Measurements from ENCODE around the gene ZNF581.

ZNF581 gene

DNA sequence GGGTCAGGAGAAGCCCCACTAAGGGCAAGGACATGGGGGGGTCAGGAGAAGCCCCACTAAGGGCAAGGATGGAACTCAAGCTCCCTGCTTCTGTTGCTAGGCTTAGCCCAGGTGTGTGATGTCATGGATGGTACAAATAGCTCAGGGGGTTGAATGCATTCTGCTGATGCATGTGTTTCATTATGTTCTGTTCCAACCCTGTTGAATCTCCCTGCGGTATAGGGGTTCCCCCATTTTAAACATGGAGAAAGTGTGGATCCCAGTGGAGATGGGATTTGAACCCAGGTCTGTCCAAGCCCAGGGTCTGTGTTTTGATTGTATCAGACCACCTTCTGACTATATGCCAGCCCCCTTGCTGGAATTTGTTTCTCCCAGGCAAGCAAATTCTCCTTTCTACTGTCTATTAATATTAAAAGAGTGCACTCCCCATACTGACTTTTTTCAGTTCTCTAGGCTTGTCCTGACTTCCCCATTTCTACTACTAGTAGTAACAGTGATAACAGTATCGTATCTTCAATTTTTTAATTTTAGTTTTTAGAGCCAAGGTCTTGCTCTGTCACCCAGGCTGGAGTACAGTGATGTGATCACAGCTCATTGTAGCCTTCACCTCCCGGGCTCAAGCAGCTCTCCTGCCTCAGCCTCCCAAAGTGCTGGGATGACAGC is 31.3 kb upstream of the ZNF581 start:
- no peak for DNase-seq

DNA sequence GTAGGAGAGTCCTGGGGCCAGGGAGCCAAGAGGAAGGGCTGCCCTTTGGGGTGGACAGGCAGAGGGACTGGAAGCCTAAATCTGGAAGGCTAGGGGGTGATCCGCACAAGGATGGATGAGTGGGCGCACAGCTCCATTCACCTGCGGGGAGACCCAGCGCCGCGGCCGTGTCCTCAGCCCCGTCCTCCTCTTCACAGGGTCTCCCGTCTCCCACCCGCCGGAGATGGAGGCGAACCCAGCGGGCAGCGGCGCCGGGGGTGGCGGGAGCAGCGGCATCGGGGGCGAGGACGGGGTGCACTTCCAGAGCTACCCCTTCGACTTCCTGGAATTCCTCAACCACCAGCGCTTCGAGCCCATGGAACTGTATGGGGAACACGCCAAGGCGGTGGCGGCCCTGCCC is 30.1 kb upstream of the ZNF581 start:
- no peak for DNase-seq

DNA sequence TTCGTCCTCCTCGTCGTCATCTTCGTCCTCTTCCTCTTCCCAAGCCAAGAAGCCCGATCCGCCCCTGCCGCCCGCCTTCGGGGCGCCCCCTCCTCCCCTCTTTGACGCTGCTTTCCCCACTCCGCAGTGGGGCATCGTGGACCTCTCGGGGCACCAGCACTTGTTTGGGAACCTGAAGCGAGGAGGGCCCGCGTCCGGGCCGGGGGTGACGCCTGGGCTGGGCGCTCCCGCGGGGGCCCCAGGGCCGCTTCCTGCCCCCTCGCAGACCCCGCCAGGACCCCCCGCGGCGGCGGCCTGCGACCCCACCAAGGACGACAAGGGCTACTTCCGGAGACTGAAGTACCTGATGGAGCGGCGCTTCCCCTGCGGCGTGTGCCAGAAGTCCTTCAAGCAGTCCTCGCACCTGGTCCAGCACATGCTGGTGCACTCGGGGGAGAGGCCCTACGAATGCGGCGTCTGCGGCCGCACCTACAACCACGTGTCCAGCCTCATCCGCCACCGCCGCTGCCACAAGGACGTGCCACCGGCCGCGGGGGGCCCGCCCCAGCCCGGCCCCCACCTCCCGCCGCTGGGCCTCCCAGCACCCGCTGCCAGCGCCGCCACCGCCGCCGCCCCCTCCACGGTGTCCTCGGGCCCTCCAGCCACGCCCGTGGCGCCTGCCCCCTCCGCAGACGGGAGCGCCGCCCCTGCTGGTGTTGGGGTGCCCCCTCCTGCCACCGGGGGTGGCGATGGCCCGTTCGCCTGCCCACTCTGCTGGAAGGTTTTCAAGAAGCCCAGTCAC is 29.3 kb upstream of the ZNF581 start:
- DNase-seq: no peak

DNA sequence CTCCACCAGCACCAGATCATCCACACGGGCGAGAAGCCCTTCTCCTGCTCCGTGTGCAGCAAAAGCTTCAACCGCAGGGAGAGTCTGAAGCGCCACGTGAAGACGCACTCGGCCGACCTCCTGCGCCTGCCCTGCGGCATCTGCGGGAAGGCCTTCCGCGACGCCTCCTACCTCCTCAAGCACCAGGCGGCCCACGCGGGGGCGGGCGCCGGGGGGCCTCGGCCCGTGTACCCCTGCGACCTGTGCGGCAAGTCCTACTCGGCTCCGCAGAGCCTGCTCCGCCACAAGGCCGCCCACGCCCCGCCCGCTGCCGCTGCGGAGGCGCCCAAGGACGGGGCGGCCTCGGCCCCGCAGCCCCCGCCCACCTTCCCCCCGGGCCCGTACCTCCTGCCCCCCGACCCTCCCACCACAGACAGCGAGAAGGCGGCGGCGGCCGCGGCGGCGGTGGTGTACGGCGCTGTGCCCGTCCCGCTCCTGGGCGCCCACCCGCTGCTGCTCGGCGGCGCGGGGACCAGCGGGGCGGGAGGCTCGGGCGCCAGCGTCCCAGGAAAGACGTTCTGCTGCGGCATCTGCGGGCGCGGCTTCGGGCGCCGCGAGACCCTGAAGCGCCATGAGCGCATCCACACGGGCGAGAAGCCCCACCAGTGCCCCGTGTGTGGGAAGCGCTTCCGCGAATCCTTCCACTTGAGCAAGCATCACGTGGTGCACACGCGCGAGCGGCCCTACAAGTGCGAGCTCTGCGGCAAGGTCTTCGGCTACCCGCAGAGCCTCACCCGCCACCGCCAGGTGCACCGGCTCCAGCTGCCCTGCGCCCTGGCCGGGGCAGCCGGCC is 28.5 kb upstream of the ZNF581 start:
- DNase-seq: no peak

DNA sequence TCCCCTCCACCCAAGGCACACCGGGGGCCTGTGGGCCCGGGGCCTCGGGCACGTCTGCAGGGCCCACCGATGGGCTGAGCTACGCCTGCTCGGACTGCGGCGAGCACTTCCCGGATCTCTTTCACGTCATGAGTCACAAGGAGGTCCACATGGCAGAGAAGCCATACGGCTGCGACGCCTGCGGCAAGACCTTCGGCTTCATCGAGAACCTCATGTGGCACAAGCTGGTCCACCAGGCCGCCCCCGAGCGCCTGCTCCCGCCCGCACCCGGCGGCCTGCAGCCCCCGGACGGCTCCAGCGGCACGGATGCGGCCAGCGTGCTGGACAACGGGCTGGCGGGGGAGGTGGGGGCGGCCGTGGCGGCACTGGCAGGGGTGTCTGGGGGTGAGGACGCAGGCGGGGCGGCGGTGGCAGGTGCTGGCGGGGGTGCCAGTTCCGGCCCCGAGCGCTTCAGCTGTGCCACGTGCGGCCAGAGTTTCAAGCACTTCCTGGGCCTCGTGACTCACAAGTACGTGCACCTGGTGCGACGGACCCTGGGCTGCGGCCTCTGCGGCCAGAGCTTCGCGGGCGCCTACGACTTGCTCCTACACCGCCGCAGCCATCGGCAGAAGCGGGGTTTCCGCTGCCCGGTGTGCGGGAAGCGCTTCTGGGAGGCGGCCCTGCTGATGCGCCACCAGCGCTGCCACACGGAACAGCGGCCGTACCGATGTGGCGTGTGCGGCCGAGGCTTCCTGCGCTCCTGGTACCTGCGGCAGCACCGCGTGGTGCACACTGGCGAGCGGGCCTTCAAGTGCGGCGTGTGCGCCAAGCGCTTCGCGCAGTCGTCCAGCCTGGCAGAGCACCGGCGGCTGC is 27.7 kb upstream of the ZNF581 start:
- DNase-seq: no peak

DNA sequence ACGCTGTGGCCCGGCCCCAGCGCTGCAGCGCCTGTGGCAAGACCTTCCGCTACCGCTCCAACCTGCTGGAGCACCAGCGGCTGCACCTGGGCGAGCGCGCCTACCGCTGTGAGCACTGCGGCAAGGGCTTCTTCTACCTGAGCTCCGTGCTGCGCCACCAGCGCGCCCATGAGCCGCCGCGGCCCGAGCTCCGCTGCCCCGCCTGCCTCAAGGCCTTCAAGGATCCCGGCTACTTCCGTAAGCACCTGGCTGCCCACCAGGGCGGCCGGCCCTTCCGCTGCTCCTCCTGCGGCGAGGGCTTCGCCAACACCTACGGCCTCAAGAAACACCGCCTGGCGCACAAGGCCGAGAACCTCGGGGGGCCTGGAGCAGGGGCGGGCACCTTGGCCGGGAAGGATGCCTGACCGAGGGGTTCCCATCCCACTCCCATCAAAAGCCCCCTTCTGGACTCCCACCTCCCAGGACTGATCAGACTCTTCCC is 27.0 kb upstream of the ZNF581 start:
- no peak for DNase-seq

DNA sequence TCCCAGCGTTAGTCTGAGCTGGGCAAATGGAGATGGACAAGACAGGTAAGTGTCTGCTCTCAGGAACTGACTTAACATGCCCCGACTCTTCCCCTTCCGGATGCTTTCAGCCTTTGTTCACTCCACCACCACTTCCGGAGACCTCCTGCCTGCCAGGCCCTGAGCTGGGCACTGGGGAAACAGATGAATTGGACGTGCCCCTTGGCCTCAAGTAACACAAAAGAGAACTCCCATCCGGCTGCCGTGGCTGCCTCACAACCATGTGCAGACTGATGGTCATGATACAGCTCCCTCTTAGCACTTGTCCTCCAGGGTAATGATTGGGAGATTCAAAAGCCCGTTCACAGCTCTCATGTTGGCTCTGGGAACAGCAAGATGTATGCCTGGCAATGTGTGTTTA is 26.0 kb upstream of the ZNF581 start:
- DNase-seq: no peak

DNA sequence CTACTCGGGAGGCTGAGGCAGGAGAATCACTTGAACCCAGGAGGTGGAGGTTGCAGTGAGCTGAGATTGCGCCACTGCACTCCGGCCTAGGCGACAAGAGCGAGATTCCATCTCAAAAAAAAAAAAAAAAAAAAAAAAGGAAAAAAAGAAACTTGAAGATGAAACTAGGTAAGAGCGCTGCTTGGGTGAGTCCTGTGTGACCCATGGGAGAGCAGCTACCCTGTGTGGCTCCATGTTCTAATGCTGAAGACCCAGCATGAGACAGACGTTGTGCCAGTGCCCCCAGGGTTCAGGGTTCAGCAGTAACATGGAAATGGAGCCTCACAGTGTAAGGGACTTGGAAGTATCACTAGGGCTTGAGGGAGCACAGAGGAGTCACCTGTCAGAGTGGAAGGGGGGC is 25.0 kb upstream of the ZNF581 start:
- DNase-seq: no peak

DNA sequence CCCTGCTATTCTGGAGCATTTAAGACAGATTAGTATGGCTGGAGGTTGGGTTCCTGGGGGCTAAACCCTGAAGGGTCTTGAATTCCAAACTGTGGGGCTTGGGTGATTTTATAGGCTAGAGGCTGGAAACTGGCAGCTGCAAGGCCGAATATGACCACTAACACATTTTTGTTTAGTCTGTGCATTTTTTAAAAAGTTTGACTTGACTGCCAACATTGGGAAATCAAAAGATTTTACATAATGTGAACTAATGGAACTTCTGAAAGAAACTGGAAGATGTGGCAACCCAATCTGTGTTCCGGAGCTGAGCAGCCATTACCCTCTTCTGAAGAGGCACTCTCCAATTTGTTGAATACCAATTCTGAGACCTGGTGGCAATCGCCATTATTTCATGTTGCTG is 24.2 kb upstream of the ZNF581 start:
- DNase-seq: no peak

DNA sequence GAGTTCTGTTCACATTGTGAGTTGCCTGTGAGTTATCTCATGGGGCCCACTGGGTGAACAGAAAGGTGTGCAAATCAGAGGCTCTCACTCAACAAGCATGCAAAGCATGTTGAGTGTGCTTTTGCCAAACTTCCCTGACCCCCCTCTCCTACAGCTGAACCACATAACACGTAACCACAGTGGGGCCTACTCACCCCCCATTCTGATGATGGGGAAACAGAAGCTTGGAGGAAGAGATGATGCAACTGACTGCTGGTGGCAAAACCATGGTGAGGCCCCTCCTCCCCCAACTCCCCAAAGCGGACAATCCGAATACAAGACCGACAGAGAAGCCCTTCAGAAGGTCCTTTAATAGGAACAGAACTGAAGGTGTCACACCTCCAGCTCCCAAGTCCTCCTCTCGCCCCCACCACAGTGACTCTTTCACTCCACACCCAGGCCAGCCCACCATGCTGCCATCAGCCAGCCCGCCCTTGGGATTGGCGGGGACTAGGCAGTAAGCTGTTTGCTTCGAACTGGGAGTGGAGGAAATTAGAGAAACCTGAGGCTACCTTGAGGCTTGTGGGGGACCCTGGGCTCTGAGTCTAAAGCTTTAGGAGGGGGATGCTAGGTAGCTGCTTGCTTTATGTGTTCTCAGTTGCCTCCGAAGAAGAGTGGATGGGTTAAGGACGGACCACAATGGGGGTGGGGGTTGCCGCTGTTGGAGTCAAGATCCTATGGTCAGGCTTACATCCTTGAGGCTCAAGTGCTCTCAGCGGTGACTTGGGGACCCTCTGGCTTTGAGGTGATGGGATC is 22.8 kb upstream of the ZNF581 start:
- DNase-seq: peak; percentile 8

DNA sequence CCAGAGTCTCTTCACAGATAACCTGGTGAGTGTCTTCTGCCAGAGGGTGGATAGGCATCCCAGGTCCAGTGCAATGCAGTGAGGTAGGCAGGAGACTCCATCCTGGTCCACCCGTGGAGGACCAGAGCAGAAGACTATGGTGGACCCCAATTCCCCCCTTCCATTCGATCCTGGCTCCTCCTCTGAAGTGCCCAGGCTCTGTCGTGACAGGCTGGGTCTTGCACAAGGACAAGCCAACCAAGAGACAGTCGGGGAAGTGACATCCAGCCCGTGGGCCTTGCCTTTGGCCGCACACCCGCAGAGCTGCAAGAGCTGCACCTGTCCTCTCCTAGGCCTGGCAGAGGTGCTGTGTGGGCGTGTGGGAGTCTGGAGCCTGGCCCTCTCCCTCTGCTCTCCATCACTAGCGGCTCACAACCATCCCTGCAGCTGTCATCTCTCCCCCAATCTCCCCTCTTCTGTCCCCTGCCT is 22.2 kb upstream of the ZNF581 start:
- no peak for DNase-seq

DNA sequence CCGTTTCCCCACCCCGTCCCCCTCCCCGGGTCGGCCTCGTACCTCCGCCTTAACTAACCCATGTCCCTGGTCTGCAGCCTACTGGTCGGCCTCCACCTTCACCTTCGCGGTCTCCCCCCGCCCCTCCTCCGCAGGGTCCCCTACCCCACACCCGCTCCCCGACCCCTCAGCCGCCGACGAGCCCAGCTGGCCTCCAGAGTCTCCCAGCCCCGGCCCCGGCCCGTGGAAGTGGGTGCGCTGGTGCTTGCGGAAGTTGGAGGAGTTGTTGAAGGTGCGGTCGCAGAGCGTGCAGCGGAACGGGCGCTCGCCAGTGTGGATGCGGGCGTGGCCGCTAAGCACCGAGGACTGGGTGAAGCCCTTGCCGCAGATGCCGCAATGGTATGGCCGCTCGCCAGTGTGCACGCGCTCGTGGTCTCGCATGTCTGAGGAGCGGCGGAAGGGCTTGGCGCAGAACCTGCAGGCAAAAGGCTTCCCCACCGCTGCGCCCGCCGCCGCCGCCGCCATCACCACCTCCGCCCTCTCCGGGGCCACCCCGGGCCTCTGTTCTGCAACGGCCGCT is 21.7 kb upstream of the ZNF581 start:
- no peak for DNase-seq

DNA sequence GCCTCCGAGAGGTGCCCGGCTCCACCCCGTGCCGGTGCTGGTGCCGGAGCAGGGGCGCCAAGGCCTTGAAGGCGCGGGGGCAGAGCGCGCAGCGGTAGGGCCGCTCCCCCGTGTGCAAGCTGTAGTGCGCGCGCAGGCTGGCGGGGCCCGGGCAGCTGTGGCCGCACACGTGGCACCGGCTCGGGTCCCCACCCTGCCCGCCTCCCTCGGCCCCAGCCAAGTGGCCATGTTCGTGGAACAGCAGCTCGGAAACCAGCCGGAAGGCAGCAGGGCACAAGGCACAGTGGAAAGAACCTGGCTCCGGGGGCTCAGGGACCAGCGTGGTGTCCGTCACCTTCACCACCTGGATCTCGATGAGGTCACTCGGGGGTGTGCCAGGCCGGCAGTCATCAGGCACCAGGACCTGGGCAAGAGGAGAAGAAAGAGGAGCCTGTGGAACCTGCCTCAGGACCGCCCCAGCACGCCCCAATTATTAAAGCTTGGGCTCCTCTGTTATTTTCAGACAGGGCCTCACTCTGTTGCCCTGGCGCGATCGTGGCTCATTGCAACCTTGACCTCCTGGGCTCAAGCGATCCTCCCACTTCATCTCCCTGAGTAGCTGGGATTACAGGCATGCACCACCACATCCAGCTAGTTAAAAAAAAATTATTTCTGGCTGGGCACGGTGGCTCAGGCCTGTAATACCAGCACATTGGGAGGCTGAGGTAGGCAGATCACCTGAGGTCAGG is 21.0 kb upstream of the ZNF581 start:
- no peak for DNase-seq

DNA sequence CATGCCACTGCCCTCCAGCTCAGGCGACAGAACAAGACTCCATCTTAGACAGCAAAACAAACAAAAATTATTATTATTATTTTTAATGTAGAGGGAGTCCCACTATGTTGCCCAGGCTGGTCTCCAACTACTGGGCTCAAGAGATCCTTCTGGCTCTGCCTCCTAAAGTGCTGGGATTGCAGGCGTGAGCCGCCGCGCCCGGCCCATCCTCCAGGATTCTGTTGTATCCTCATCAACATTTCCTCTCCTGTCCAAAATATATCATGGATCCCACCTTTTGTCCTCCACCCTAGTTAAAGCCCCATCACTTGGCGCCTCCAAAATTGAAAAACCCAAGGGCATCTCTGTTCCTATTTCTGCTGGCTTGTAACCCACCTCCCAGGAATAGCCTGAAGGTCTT is 20.3 kb upstream of the ZNF581 start:
- DNase-seq: no peak

DNA sequence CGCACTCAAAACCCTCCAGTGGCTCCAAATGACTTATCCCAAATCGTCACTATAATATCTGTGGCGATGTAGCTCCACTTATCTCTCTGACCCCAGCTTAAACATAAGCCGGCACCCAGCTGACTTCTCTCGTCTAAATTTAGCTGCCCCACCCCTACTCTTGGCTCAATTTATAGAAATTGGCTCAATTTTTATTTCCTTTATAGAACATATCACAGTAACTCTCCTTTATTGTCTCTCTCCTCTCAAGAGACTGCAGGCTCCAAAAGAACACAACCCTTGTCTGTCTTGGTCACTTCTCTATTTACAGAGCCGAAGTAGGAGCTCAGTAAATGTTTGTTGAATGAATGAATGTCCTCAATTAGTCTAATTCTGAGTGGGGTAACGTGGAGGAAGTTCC is 19.9 kb upstream of the ZNF581 start:
- no peak for DNase-seq

DNA sequence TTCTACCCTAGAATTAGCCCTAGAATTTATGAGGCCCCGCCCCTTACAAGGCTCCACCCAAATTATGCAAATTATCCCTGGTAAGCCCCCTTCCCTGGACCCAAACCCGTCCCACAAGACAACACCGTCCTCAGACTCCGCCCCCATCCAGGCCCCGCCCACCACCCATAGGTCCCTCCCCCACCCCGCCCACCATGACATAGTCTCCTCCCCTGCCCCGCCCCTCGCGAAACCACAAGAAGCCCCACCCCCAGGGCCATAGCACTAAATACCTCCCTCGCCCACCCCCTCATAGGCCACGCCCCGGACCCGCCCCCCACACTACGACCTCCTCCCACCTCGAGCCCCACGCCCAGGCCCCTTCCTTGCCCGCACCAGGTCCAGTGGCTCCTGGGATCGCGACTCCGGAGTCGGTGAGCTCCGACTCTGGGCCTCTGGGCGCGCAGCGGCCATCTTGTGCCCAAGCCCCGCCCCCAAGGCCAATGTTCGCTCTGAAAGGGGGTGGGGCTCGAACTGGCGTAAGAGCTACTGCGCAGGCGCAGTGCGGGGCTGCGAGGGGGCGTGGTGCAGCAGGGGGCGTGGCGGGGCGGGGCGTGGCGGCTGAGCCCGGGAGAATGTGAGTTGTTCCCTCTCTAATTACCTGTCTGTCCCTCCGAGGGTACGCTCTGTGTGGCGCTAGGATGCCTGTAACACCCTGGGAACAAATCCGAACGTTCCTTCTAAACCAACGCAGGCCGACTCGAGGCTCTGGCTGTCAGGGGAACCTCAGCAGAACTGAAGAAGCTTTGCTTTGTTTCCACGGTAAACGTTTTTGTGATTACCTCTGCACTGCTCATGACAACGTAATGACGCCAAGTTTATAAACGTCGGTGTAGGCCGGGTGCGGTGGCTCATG is 19.1 kb upstream of the ZNF581 start, which contains the start of gene ZNF784:
ZNF784 (minus strand) TSS at position 458 of the 895 bp plus-strand sequence; CDS start at position 453, 5 bp downstream.
- peak; percentile 88 for DNase-seq

DNA sequence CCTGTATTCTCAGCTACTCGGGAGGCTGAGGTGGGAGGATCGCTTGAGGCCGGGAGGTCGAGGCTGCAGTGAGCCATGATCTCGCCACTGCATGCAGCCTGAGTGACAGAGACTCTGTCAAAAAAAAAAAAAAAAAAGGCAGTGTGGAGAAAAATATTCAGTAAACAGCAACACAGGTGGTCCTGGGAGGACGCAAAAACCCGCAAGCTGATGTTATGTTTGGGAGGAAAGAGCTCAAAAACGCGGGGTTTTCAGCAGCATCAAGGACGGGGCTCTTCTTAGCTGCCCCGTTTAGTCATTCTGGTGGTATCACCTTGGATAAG is 18.5 kb upstream of the ZNF581 start:
- no peak for DNase-seq

DNA sequence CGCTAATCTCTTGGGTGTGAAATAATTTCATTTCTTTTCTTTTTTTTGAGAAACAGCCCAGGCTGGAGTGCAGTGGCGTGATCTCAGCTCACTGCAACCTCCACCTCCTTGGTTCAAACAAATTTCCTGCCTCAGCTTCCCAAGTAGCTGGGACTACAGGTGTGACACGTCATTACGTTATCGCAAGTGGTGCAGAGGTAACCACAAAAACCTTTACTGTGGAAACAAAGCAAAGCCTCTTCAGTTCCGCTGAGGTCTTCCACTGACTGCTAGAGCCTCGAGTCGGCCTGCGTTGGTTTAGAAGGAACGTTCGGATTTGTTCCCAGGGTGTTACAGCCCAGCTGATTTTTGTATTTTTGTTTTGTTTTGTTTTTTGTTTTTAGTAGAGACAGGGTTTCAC is 17.1 kb upstream of the ZNF581 start:
- DNase-seq: no peak

DNA sequence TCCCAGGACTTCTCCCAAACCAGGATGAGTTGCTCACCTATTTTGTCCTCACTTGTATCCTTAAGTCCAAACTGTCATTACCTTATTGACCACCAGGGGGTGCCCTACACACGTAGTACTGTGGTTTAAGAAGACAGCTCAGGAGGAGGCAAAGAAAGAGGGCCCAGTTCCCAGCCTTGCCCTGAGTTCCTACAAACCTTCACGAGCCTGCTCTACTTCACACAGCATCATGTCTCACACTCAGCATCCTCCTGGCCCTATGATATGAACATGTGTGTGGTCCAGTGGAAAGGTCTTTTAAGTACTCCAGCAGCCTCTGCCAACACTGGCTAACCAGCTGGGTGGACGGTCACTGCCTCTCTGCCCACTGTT is 11.0 kb upstream of the ZNF581 start:
- DNase-seq: peak; percentile 91

DNA sequence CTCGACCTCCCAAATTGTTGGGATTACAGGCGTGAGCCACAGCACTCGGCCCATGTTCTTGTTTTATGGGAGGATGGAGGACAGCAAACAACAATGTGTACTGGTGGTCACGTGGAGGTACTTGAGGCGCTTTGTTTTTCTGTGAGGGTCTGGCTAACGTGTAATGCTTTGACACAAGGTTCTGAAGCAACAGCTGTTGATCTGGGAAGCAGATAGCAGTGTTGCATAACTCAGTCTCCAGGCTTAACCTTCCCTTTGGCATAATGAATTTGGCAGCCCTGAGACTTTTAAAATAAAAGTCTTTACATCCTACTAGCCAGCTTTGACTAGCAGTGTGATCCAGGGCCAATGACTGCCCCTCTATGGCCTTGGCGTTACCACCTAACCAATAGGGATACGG is 9.6 kb upstream of the ZNF581 start:
- no peak for DNase-seq

Measured in KG1 (cell line).